IPS-11a (cell line): ENCODE results near the gene STK32C.

Experiments
- H3K4me3 ChIP-seq: one replicate; pipeline ENCODE4 v1.5.1; 2013; ENCODE audit warnings: low read depth, low read length, control low read depth

STK32C gene

GRCh38 chr10:132202070-132202970 lies 105.4 kb downstream of the STK32C start:
- no peak overlapping the region for H3K4me3 ChIP-seq

DNA sequence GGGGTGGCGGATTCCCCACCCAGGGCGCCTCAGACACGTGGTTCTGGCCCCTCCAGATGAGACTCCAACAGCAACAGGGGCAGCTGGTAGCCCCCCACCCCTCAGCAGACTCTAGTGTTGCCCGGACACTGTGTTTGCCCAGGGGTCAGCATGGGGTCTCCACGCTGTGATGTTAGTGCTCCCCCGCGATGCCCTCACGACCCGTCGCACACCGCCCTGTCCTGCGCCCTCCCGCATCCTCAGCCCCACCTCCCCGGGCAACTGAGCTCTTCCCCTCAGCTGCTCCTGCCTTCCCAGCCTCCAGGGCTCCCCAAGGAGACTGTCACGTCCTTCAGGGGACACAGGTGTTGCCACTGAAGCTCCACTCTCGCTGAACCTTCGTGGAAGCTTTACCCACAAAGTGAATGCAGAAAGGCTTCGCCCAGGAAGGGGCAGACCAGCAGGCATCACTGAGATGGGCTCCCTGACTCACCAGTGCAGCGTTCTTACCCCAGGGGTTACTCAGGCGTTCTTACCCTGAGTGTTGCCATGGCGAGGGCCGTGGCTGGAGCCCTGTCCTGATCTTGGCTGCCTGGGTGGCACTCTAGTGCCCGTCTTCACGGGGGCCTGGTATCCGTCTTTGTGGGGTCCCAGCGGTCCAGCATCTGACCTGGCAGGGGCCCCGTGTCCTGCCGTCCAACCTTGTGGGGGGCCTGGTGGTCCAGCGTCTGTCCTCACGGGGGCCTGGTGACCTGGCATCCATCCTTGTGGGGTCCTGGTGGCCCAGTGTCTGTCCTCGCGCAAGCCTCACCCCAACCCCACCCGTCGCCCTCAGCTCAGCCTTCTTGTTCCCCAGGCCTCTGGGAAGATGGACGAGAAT lies 106.4 kb downstream of the STK32C start:
- no peak overlapping the region for H3K4me3 ChIP-seq

GRCh38 chr10:132200344-132201110 lies 107.2 kb downstream of the STK32C start:
- H3K4me3 ChIP-seq, result no peak overlapping the region

GRCh38 chr10:132199854-132200311 lies 107.9 kb downstream of the STK32C start:
- no peak overlapping the region for H3K4me3 ChIP-seq

DNA sequence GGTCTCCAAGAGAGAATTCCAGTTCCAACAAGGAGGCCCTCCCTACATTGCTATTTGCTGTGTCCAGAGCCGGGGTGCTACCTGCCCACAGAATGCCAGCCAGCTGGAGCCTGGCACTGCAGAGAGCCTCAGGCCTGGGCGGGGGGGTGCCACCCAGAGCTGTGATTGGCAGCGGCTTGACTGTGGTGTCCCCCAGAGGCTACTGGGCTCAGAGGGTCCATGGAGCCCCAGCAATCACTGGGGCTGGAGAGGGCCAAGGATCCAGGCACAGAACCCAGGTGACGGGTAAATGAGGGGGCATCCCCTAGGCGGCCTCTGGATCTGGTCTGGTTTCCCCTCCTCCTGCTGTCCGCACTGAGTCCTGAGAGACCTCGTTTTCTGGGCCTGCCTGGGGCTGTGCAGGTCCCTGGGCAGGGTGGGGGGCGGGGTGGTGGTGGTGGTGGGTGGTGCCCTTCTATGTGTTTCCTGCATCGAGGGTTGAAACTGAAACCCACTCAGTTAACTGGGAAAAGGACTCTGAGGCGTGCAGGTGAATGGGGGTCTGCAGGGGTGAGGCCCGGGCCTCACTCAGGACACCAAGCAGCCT lies 108.4 kb downstream of the STK32C start:
- no peak overlapping the region for H3K4me3 ChIP-seq

- no peak overlapping the region for H3K4me3 ChIP-seq
Observed at GRCh38 chr10:132198381-132199181, 109.2 kb downstream of the STK32C start.

- H3K4me3 ChIP-seq, result no peak overlapping the region
Observed at GRCh38 chr10:132198068-132198370, 109.7 kb downstream of the STK32C start.

DNA sequence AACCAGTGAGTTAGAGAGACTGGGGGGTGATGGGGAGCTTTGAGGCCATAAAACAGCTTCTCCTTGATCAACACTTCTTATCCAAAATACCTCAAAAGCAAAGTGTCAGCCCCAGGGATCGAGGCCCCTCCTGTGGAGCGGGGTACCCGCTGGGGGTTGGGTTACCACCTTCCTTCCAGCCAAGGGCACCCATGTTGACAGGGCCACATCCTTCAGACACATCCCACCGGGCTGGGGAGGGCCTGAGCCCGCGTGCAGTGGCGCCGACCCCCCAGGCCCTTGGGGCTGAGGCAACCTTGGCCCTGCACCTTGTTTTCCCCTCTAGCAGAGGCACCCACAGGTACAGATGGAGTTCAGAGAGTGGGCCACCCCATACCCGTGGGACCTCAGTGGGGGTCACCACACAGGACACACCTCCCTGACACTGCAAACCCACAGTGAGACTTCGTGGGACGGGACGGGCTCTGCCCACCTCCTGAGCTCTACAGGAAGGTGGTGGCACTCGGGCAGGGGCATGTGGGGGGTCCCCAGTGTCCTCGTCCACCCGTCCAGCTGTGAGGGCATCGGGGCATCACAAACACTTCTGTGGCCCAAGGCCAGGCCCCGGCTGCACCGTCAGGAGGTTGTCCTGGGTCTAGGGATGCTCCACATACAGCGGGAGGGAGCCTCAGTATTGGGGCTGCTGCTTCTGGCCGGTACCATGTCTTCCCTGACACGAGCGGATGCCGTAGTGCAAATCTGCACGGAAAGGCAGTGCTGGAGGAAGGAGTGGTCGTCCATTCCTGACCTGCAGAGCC lies 110.3 kb downstream of the STK32C start:
- H3K4me3 ChIP-seq, result no peak overlapping the region

DNA sequence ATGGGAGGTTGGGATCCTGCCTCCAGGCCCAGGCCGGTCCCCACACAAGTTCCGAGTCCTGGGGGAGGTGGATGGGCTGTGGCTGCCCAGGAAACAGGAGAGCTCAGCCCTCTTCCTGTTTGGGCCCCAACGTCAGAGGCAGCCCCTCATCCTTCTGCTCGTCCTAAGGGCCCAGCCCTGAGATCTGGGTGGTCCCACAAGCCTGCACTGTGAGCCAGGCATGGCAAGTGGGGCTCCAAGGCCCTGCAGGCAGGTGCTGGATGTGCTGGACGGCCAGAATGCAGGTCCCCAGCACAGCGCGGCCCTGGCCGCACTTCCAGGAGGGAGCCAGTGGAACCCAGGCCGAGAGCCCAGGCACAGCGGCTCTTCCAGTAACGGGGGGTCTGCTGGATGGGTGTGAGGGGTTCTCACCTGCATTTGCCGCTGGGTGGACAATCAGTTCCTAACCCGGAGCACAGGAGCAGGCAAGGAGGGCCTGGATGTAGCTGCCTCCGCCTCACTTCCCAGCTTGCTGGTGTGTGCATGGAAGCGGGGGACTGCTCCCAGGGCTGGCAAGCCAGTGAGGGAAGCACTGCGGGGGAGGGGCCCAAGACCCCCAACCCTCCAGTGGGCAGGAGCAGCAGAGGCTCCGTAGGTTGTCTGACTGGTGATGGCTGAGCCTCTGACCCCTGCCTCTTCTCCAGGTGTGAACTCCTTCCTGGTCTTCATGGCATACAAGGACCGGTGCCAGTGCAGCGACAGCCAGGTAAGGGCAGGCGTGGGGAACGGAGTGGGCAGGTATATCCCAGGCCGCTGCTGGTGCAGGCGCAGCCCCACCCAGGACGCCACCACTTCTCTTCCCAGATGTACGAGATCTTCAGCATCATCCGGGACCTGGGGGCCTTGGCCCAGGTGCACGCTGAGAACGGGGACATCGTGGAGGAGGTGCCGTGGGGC lies 111.3 kb downstream of the STK32C start:
- H3K4me3 ChIP-seq, result no peak overlapping the region

DNA sequence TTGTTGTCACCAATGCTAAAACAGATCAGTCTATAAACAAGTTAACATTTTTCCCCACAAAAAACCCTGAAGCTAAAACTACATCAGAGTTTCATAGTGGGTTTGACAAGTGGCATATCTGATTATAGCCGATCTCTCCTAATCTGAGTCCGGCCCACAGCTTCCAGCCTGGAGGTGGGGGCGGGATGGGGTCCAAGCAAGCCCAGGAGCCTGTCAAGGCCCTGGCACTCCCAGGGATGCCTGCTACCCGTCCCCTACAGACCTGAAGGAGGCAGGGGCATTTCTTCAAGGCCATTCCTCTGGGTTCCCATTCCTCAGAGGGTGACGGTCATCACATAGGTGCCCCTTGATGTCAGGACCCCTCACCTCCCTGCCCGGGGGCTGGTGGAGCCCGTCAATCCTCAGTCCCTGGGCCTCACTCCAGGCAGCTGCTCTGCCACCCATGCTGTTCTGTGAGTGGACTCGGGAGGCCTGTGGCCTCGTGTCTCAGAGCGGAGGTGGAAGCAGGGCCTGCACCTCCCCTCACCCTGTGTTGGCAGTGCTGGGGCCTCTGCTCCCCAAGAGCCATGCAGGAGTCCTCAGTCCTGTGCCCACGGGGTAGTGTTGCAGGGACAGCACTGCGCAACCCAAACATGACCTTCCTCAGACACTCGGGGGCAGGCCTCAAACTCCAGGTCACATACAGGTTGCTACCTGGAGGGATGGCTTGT lies 112.2 kb downstream of the STK32C start:
- no peak overlapping the region for H3K4me3 ChIP-seq

DNA sequence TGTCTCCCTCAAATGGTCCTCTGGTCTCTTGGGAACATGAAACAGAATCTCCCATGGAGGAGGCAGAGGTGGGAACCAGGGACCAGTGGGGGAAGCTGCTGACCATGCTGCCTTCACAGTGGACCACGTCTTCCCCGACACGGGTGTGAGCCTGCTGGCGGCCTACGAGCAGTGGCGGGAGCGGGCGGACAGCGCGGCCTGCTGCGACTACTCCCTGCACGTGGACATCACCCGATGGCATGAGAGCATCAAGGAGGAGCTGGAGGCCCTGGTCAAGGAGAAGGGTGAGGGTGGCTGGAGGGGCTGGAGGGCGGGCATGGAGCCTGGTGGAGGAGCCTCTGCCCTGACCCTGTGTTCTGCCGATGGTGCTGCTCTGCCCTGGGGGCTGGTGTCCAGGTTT lies 113.0 kb downstream of the STK32C start:
- no peak overlapping the region for H3K4me3 ChIP-seq

GRCh38 chr10:132193907-132194552 lies 113.7 kb downstream of the STK32C start:
- H3K4me3 ChIP-seq, result no peak overlapping the region

- H3K4me3 ChIP-seq, result no peak overlapping the region
Observed at GRCh38 chr10:132192991-132193665, 114.6 kb downstream of the STK32C start.

- H3K4me3 ChIP-seq, result no peak overlapping the region
Observed at GRCh38 chr10:132192076-132192975, 115.4 kb downstream of the STK32C start.

- no peak overlapping the region for H3K4me3 ChIP-seq
Observed at GRCh38 chr10:132189810-132190422, 117.8 kb downstream of the STK32C start.
